ENCODE measurements around the gene C3.

The C3 gene

DNA sequence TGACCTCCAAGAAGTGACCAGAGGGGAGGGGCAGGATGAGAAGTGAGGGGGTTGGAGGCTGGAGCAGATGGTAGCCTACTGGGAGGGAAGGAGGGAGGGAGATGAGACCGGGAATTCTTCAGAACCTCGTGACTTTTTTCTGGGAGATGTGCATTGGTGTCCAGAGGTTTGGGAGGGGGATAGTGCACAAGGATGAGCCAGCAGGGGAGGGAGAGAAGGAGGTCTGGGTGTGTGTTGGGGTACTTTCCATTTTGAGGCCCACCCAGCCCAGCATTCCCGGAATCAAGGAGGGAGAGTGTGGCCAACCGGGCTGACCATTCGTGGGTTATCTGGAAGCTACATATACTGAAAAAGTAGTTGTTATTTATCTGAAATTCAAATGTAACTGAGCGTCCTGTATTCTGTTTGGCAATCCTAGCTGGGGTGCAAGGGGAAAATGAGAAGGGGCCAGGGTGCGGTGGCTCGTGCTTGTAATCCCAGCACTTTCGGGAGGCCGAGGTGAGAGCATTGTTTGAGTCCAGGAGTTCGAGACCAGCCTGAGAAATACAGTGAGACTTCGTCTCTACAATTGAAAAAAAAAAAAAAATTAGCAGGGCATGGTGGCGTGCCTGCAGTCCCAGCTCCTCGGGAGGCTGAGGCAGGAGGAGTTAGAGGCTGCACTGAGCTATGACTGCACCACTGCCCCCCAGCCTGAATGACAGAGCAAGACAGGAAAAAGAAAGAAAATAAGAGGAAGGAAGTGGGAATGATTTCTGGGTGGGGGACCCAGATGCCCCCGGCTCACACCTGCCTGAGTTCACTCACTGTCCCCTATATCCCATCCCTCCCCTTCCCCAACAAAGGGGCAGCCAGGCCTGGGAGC is 4.4 kb upstream of the C3 start:
- DNase-seq (ENCODE audit: low read depth): no peak
- TF ChIP-seq CTCF (IDR thresholded peaks at IDR 0.05; ENCODE audit: low read depth, low read length, missing control alignments): no peak
- in situ Hi-C loops (cut with HindIII; ENCODE audit: low sequenced_read_pairs): no loop called here
- H3K4me3 ChIP-seq (ENCODE audit: low read depth, low read length): no peak overlapping the region

GRCh38 chr19:6723738-6724137 is 3.3 kb upstream of the C3 start:
- no peak for TF ChIP-seq CTCF (IDR thresholded peaks at IDR 0.05; ENCODE audit: low read depth, low read length, missing control alignments)
- in situ Hi-C loops (cut with HindIII; ENCODE audit: low sequenced_read_pairs): no loop called here
- DNase-seq (ENCODE audit: low read depth): no peak
- H3K4me3 ChIP-seq (ENCODE audit: low read depth, low read length): no peak overlapping the region

DNA sequence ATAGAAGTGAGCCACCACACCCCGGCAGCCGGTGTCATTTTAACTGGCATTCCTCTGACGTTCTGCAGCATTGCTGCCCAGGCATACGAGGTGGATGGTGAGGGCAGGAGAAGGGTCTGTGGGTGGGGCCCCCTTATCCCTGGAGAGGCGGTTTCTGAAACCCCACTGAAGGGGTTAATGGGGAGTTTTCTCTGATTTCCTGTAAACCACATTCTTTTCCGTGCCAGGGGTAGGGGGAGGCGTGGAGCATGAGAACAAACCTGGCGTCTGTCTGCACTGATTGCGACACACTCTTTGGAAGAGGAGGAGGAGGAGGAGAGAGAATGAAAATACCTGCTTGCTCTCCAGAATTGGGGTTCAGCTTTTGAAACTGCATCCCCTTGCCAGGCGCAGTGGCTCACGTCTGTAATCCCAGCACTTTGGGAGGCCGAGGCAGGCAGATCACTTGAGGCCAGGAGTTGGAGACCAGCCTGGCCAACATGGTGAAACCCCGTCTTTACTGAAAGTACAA is 2.7 kb upstream of the C3 start:
- no peak for TF ChIP-seq CTCF (IDR thresholded peaks at IDR 0.05; ENCODE audit: low read depth, low read length, missing control alignments)
- DNase-seq (ENCODE audit: low read depth): no peak
- in situ Hi-C loops (cut with HindIII; ENCODE audit: low sequenced_read_pairs): no loop called here
- no peak overlapping the region for H3K4me3 ChIP-seq (ENCODE audit: low read depth, low read length)

- no peak for DNase-seq (ENCODE audit: low read depth)
- in situ Hi-C loops (cut with HindIII; ENCODE audit: low sequenced_read_pairs): no loop called here
- TF ChIP-seq CTCF (IDR thresholded peaks at IDR 0.05; ENCODE audit: low read depth, low read length, missing control alignments): no peak
- no peak overlapping the region for H3K4me3 ChIP-seq (ENCODE audit: low read depth, low read length)
Measured at GRCh38 chr19:6721773-6722172, 1.3 kb upstream of the C3 start.

GRCh38 chr19:6721138-6721474 is 656 bp upstream of the C3 start:
- no peak for TF ChIP-seq CTCF (IDR thresholded peaks at IDR 0.05; ENCODE audit: low read depth, low read length, missing control alignments)
- in situ Hi-C loops (cut with HindIII; ENCODE audit: low sequenced_read_pairs): no loop called here
- DNase-seq (ENCODE audit: low read depth): no peak
- H3K4me3 ChIP-seq (ENCODE audit: low read depth, low read length): no peak overlapping the region

DNA sequence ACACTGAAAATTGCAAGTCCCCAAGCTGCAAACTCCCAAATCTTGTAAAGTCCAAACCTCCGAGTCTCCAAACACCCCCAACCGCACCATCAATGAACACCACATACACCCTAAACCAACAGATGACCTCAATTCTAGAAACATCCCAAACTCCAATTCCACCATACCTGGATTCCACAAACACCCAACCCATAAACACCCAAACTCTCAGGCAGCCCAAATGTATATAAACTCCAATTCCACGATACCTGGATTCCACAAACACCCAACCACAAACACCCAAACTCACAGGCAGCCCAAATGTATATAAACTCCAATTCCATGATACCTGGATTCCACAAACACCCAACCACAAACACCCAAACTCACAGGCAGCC is 470 bp downstream of the C3 start:
- in situ Hi-C loops (cut with HindIII; ENCODE audit: low sequenced_read_pairs): no loop called here
- TF ChIP-seq CTCF (IDR thresholded peaks at IDR 0.05; ENCODE audit: low read depth, low read length, missing control alignments): no peak
- DNase-seq (ENCODE audit: low read depth): no peak
- H3K4me3 ChIP-seq (ENCODE audit: low read depth, low read length): no peak overlapping the region

Measured in astrocyte of the cerebellum (primary cell).